ENCODE measurements around the gene LDLRAD2.

GRCh38 chr1:21825393-21825792 is 13.3 kb downstream of the LDLRAD2 start:
- TF ChIP-seq ELF4 (IDR thresholded peaks at IDR 0.05) (no peak), TARDBP (IDR thresholded peaks at IDR 0.05) (no peak), HDGF (IDR thresholded peaks at IDR 0.05; ENCODE audit: borderline replicate concordance) (no peak), NFRKB (IDR thresholded peaks at IDR 0.05) (no peak), SP1 (IDR thresholded peaks at IDR 0.05) (no peak), FOXM1 (IDR thresholded peaks at IDR 0.05; ENCODE audit: borderline replicate concordance) (no peak)
